Gastrocnemius medialis (tissue), 4 donors: ENCODE measurements around the gene FGFR3. TPM values are rescaled to one million over a fixed set of nuclear protein-coding genes. Genes with fewer than 3 reads are reported as not detected.

ENCODE experiments used
- ATAC-seq, 2 donors: fragments of 150-250 bp; one replicate each; pipeline ENCODE4 v1.9.1; 2016
- DNase-seq, 2 donors: peaks; one replicate each; pipeline ENCODE4 v3.0.0-alpha.2; 2019
- H3K27ac ChIP-seq, 4 donors: fragments of 200-600 bp; sonication (generic); 1 replicate in 1 of 4; 2 replicates in 3 of 4; pipeline ENCODE4 v1.5.1; 2016 to 2018; ENCODE audit warnings: mild to moderate bottlenecking in 2 of 4, moderate library complexity in 1 of 4
- H3K27me3 ChIP-seq, 3 donors: fragments of 200-600 bp; sonication (generic) in 2 of 3; 1 replicate in 1 of 3; 2 replicates in 2 of 3; pipeline versions ENCODE4 v1.5.1 to v1.6.0; 2016 to 2019; ENCODE audit warnings: mild to moderate bottlenecking in 1 of 3, moderate library complexity in 1 of 3
- H3K36me3 ChIP-seq, 2 donors: fragments of 200-600 bp; sonication (generic) in 1 of 2; one replicate each; pipeline ENCODE4 v1.5.1; 2017 to 2018
- H3K4me1 ChIP-seq, 2 donors: fragments of 200-600 bp; sonication (generic) in 1 of 2; one replicate each; pipeline ENCODE4 v1.5.1; 2016 to 2017; ENCODE audit warnings: mild to moderate bottlenecking in 2 of 2
- H3K4me3 ChIP-seq, 4 donors: fragments of 200-600 bp; sonication (generic) in 3 of 4; 1 replicate in 1 of 4; 2 replicates in 3 of 4; pipeline ENCODE4 v1.5.1; 2016 to 2019; ENCODE audit warnings: mild to moderate bottlenecking in 2 of 4
- H3K9me3 ChIP-seq, 3 donors: fragments of 200-600 bp; sonication (generic) in 2 of 3; 1 replicate in 1 of 3; 2 replicates in 2 of 3; pipeline ENCODE4 v1.5.1; 2016 to 2019
- CTCF ChIP-seq, 5 experiments: fragments of 450-650 bp in 3 of 5; fragments of 200-600 bp in 2 of 5; sonication (generic) in 2 of 5; IDR thresholded peaks in 4 of 5; conservative IDR thresholded peaks in 1 of 5; 1 replicate in 4 of 5; 2 replicates in 1 of 5; pipeline ENCODE4 v1.5.1; 2016 to 2019; ENCODE audit warnings: antibody characterized with exemption in 5 of 5, mild to moderate bottlenecking in 3 of 5, moderate library complexity in 3 of 5
- POLR2A ChIP-seq, 2 donors: fragments of 450-650 bp; IDR thresholded peaks; one replicate each; pipeline ENCODE4 v1.6.1; 2017; ENCODE audit warnings: antibody characterized with exemption in 2 of 2, mild to moderate bottlenecking in 2 of 2, moderate library complexity in 2 of 2
- in situ Hi-C, 4 donors: fragments of 200-750 bp; cut with MboI; loops; one replicate each; pipeline versions ENCODE4 v1.15.0 to v1.8.0; 2017; ENCODE audit warnings: low sequenced_read_pairs in 4 of 4
- intact Hi-C: fragments of 100-400 bp; cut with DNase I; formaldehyde crosslinking; loops from one replicate; pipeline ENCODE4 v1.15.1; 2023; ENCODE audit warnings: low total_unique reads
- total RNA-seq, 4 donors: library from RNA; depleted of rRNA; stranded (reverse); fragments of >200 nt; gene quantifications; one replicate each; pipeline versions ENCODE4 v1.1.0 to v1.2.3, GENCODE V29; 2016

Gene FGFR3
- total RNA-seq, 4 donors from 2014 or later: 0.15 to 0.51 (median 0.18) TPM; not detected in 1

GRCh38 chr4:1797861-1798579, 4.9 kb downstream of the FGFR3 start:
- ATAC-seq (no peak), DNase-seq (no peak)
- no peak overlapping the region for H3K27ac ChIP-seq
- peaks cover 0 to 6% of the 10 kb centered on the region in 2 donors for H3K4me1 ChIP-seq
- no peak overlapping the region for H3K4me3 ChIP-seq
- intact Hi-C loops (no loop called here), in situ Hi-C loops (no loop called here)
- TF ChIP-seq CTCF (IDR thresholded peaks at IDR 0.05 in 4 of 5, conservative IDR thresholded peaks at IDR 0.05 in 1 of 5): no peak
- no peak for TF ChIP-seq POLR2A (IDR thresholded peaks at IDR 0.05)
- no peaks in the 10 kb centered on the region for H3K9me3 ChIP-seq
- H3K36me3 ChIP-seq: no peaks in the 10 kb centered on the region
- peaks cover 39 to 46% (median 40%) of the 10 kb centered on the region in 3 donors for H3K27me3 ChIP-seq

GRCh38 chr4:1798580-1799386, 5.7 kb downstream of the FGFR3 start:
- in situ Hi-C loops: no loop called here
- intact Hi-C loops: no loop called here
- Histone ChIP-seq H3K27ac (no peak overlapping the region), H3K27me3 (peaks cover 39 to 46% (median 40%) of the 10 kb centered on the region in 3 donors), H3K4me3 (no peak overlapping the region), H3K36me3 (no peaks in the 10 kb centered on the region), H3K9me3 (no peaks in the 10 kb centered on the region), H3K4me1 (peaks cover 0 to 6% of the 10 kb centered on the region in 2 donors)
- DNase-seq (no peak), ATAC-seq (no peak)
- TF ChIP-seq CTCF (IDR thresholded peaks at IDR 0.05 in 4 of 5, conservative IDR thresholded peaks at IDR 0.05 in 1 of 5) (no peak), POLR2A (IDR thresholded peaks at IDR 0.05) (no peak)

- H3K9me3 ChIP-seq: no peaks in the 10 kb centered on the region
- TF ChIP-seq CTCF (IDR thresholded peaks at IDR 0.05 in 4 of 5, conservative IDR thresholded peaks at IDR 0.05 in 1 of 5) (no peak), POLR2A (IDR thresholded peaks at IDR 0.05) (no peak)
- H3K27me3 ChIP-seq: peaks cover 30 to 37% (median 32%) of the 10 kb centered on the region in 3 donors
- ATAC-seq (no peak), DNase-seq (no peak)
- in situ Hi-C loops: no loop called here
- intact Hi-C loops: no loop called here
- no peak overlapping the region for H3K4me3 ChIP-seq
- no peaks in the 10 kb centered on the region for H3K4me1 ChIP-seq
- no peak overlapping the region for H3K27ac ChIP-seq
- H3K36me3 ChIP-seq: no peaks in the 10 kb centered on the region
Observed at GRCh38 chr4:1799387-1800375, 6.6 kb downstream of the FGFR3 start.

GRCh38 chr4:1800805-1801204, 7.7 kb downstream of the FGFR3 start:
- ATAC-seq (no peak), DNase-seq (no peak)
- Histone ChIP-seq H3K4me1 (no peaks in the 10 kb centered on the region), H3K9me3 (no peaks in the 10 kb centered on the region), H3K36me3 (no peaks in the 10 kb centered on the region), H3K4me3 (no peak overlapping the region), H3K27me3 (peaks cover 20 to 28% (median 22%) of the 10 kb centered on the region in 3 donors), H3K27ac (no peak overlapping the region)
- in situ Hi-C loops (no loop called here), intact Hi-C loops (no loop called here)
- TF ChIP-seq CTCF (IDR thresholded peaks at IDR 0.05 in 4 of 5, conservative IDR thresholded peaks at IDR 0.05 in 1 of 5) (no peak), POLR2A (IDR thresholded peaks at IDR 0.05) (no peak)
